GM19467 (cell line): ENCODE results near the gene TBCD.
"Not testable (repeated sequence)": the region's sequence is repeated elsewhere in the genome, so short reads cannot be mapped to it uniquely, and the experiment has no call there.

Source experiments
- ATAC-seq: cut with Tn5 transposase; IDR thresholded peaks from one replicate; pipeline ENCODE4 v1.9.1; 2021; ENCODE audit warnings: mild to moderate bottlenecking, moderate library complexity; ENCODE audit not compliant: unreplicated experiment

Gene TBCD

DNA sequence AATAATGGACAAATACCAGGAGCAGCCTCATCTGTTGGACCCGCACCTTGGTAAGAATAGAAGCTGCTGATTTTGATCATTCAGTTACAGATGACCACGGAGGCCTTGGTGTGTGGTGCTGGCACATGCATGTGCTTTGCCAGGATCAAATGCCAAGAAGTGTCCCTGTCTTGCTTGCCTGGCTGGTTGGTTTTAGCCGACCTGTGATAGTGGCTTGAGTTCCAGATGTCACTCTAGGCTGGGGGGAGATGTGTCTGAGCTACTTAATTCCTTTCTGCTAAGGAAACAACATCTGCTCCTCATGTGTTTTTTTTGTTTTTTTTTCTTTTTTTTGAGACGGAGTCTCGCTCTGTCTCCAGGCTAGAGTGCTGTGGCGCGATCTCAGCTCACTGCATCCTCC lies 4.3 kb downstream of the TBCD start:
- no peak for ATAC-seq

GRCh38 chr17:82765371-82765770 lies 13.5 kb downstream of the TBCD start:
- no peak for ATAC-seq

- no peak for ATAC-seq
Observed at GRCh38 chr17:82767041-82767754, 15.3 kb downstream of the TBCD start.

- ATAC-seq, result no peak
Observed at GRCh38 chr17:82769041-82769440, 17.2 kb downstream of the TBCD start.

DNA sequence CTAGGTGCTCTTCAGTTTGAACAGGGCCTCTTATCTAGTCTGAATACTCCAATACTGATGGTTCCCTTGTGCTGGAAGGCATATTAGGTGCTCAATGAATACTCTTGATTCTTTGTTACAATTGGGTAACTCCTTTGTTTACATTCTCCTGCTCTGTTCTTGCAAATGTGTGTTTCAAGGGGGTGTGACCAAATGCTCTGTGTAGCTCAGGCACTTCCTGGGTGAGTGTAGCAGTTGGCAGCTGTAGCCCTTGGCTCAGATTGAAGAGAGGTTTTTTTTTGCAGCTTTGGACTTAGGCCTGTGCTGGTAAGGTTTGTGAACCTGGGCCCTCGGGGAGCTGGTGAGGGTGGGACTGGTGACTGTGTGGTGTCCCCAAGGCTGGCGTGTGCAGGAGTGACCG lies 20.2 kb downstream of the TBCD start:
- ATAC-seq, result no peak

DNA sequence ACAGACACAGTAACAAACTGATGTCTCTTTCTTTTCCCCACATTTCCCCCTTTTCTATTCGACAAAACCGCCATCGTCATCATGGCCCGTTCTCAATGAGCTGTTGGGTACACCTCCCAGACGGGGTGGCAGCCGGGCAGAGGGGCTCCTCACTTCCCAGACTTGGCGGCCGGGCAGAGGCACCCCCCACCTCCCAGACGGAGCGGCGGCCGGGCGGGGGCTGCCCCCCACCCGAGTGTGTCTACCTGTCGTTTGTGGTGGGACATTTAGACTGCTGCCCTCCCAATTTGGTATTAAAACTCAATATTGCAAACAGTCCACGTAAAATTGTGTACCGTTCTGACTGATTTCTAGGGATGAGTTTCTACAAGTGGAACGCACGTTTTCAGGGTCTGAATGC lies 22.6 kb downstream of the TBCD start:
- ATAC-seq, result not testable (repeated sequence)

DNA sequence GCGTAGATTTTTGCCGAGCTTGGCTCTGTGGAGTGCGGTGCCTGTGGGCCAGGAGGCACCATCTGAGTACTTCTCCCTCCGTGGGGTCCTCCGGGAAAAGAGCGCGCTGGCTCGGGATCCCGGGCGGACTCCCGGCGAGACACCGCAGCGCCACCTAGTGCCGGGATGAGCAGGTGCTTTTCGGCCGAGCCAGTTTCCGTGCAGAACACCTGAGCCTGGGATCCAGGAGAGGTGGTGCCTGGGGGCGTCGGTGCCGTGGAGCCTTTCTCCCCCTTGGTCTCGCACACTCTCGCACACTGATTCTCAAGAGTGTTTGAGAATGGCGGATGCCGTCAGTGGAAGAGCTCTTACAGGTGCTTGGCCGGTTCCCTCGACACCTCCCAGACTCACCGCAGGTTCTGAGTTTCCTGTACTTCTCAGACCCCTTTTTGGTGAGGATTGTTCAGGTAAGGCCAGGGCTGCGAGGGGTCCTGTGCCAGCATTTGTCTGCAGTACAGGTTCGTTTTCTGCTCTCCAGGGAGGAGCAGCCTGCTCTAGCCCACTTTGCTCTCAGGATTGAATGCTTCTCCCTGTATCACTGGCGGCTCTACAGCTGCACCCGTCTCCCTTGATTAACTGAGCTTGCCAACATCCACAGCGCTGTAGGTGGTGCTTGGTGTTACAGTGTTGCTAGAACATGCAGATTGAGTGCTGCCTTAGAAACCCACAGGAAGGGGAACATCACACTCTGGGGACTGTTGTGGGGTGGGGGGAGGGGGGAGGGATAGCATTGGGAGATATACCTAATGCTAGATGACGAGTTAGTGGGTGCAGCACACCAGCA lies 23.3 kb downstream of the TBCD start:
- no peak for ATAC-seq

GRCh38 chr17:82776454-82776853 lies 24.6 kb downstream of the TBCD start:
- no peak for ATAC-seq

- ATAC-seq, result not testable (repeated sequence)
Observed at GRCh38 chr17:82777778-82778375, 26.0 kb downstream of the TBCD start.

- ATAC-seq, result no peak
Observed at GRCh38 chr17:82779541-82779940, 27.7 kb downstream of the TBCD start.

GRCh38 chr17:82780195-82780594 lies 28.3 kb downstream of the TBCD start:
- no peak for ATAC-seq

GRCh38 chr17:82780971-82781893 lies 29.4 kb downstream of the TBCD start:
- no peak for ATAC-seq

DNA sequence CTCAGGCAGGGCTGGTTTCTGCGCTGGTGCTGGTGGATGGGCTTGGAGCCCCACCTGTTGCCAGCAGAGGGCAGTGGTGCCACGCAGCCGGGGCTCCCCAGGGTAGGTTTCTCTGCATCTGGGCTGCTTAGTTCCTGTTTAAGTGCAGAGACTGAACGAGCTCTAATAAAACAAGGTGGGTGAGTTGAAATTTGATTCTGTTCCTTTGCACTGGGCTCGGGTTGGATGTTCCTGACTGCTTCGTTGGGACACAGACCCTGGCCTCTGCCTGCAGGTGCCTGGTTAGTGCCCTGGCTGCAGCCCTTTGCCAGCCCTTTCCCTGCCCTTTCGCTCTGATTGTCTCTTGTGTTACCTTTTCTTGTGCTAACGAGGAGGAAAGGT lies 30.0 kb downstream of the TBCD start:
- no peak for ATAC-seq

DNA sequence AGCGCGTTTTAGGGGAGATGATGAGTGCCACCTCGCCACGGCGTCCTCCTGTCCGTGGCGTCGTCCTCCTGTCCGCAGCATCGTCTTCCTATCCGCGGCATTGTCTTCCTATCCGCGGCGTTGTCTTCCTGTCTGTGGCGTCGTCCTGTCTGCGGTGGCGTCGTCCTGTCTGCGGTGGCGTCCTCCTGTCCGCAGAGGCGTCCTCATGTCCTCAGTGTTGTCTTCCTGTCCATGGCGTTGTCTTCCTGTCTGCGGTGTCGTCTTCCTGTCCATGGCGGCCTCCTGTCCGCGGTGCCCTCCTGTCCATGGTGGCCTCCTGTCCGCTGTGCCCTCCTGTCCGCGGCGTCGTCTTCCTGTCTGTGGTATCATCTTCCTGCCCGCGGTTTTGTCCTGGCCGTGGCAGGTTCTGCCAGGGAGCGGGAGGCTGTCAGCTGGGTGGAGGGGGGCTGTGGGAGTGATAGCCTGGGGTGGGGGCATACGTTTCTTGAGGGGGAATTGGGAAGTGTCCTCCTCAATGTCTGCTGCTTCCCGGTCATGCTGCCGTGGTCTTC lies 30.9 kb downstream of the TBCD start:
- no peak for ATAC-seq

DNA sequence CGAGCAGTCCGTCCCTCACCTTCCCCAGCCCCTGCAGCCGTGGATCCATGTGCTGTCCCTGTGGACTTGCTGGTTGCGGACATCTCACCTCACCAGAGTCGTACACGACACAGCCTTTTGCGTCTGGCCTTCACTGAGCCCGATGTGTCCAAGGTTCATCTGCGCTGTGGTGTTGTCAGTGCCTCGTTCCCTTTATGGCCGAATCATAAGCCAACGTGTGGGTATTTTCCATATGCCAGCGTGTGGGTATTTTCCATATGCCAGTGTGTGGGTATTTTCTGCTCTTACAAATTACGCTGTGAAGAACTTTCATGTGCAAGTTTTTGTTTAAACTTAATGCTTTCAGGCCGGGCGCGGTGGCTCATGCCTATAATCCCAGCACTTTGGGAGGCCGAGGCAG lies 31.6 kb downstream of the TBCD start:
- no peak for ATAC-seq

DNA sequence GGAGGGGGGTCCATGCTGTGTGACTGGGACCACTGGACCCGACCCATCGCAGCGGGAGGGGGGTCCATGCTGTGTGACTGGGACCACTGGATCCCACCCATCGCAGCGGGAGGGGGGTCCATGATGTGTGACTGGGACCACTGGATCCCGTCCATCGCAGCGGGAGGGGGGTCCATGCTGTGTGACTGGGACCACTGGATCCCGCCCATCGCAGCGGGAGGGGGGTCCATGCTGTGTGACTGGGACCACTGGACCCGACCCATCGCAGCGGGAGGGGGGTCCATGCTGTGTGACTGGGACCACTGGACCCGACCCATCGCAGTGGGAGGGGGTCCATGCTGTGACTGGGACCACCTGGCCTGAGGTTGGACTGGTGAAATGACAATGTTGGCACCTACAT lies 33.7 kb downstream of the TBCD start:
- ATAC-seq, result not testable (repeated sequence)

- ATAC-seq, result no peak
Observed at GRCh38 chr17:82786427-82786826, 34.6 kb downstream of the TBCD start.

DNA sequence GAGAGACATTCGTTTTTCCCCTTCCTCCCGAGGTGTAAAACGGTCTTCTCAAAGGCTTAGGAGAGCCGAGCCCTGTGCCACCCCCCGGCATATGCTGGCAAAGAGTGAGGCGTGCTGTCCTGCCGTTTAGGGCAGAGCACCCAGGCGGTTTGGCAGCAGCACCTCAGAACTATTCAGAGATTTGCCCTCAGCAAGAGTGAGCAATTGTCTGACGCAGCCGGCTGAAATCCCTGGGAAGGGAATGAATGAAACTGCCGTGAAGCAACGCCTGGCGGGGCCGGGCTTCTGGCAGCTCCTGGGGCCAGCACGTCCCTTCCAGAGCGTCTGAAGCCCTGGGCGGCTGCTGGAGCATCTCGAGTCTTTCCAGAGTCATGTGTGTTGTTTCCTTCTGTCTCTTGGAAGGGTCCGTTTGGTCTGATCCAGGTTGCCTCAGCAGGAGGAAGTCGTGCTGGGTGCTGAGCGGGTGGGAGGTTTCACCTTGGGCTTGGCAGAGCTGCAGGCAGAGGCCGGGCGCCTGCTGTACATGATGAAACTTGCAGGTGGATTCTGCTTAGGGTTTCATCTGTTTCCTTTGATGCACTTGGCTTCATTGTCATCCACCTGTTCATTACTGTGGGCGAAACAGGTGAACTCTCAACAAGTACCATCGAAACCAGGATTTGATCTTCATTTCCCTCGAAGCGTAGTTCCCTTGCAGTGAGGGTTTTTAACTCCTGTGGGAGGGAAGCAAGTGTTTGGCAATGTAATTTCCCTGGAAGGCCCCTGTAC lies 35.4 kb downstream of the TBCD start:
- ATAC-seq, result no peak

DNA sequence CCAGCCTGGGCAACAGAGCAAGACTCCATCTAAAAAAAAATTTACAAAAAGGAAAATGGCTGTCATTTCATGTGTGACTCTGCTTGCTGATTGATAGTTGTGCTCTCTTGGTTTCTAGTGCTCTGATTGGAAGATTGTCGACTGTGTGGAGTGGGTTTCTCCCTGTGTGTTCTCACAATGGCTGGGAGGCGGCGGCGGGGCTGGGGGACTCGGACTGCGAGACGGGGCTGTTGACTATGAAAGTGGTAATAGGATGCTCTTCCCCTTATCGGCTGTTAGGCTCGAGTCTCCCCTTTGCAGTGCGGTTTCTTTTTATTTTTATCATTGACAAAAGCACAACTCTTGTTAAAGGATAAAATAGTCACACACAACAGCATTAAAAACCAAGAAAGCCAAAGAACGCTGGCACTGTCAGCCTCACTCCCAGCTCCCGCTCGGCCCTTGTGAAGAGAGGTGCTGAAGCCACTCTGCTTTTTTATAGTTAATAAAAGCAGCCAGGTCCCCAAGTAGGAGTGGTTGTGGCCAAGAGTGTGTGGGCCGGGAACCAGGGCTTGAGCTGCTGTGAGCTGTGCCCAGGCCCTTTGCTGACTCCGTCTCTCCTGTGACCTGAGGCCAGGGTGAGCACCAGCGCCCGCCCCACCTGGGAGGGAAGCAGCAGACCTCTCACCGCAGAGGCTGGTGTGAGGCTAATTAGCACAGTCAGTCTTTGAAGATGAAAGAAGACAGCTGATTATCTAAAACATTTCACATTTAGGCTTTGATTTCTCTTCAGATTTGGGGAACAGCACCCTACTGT lies 36.5 kb downstream of the TBCD start:
- ATAC-seq, result no peak
